Measurements from ENCODE around the gene LSM3. TPM values are rescaled to one million over a fixed set of nuclear protein-coding genes. Genes with fewer than 3 reads are reported as not detected.
A peak's percentile ranks its signal among the peaks of the same experiment; 100 is the strongest.

LSM3 gene
- total RNA-seq, 4 donors from 2014 or later = 10.0 to 14.1 (median 11.9) TPM

DNA sequence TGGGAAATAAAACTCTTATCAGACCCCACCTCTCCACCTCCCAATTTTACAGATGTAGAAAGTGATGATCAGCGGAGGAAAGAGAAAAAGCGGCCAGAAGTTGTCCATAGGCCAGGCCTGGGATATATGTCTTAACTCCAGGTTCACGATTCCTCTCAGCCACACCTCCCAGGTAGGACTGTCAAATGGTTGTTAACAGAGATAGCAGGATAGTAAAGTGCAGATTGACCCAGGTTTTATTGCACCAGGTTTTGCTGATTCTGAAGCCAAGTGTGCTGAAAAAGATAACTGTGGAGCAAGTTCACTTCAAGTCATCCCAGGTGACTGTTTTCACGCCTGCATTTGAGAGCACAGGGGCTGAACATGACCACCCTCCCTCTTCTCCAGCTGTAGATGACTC, 36.1 kb downstream of the LSM3 start:
- Histone ChIP-seq H3K9me3 (no peaks in the 10 kb centered on the region), H3K4me3 (no peak overlapping the region), H3K27me3 (no peaks in the 10 kb centered on the region), H3K36me3 (no peaks in the 10 kb centered on the region), H3K27ac (no peak overlapping the region), H3K4me1 (no peaks in the 10 kb centered on the region)
- no peak for DNase-seq
- intact Hi-C loops (cut with DNase I; ENCODE audit: low total_unique reads) = no loop called here
- TF ChIP-seq POLR2A (IDR thresholded peaks at IDR 0.05) = no peak
- TF ChIP-seq, protein P1, sequence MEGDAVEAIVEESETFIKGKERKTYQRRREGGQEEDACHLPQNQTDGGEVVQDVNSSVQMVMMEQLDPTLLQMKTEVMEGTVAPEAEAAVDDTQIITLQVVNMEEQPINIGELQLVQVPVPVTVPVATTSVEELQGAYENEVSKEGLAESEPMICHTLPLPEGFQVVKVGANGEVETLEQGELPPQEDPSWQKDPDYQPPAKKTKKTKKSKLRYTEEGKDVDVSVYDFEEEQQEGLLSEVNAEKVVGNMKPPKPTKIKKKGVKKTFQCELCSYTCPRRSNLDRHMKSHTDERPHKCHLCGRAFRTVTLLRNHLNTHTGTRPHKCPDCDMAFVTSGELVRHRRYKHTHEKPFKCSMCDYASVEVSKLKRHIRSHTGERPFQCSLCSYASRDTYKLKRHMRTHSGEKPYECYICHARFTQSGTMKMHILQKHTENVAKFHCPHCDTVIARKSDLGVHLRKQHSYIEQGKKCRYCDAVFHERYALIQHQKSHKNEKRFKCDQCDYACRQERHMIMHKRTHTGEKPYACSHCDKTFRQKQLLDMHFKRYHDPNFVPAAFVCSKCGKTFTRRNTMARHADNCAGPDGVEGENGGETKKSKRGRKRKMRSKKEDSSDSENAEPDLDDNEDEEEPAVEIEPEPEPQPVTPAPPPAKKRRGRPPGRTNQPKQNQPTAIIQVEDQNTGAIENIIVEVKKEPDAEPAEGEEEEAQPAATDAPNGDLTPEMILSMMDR (IDR thresholded peaks at IDR 0.05) = no peak

DNA sequence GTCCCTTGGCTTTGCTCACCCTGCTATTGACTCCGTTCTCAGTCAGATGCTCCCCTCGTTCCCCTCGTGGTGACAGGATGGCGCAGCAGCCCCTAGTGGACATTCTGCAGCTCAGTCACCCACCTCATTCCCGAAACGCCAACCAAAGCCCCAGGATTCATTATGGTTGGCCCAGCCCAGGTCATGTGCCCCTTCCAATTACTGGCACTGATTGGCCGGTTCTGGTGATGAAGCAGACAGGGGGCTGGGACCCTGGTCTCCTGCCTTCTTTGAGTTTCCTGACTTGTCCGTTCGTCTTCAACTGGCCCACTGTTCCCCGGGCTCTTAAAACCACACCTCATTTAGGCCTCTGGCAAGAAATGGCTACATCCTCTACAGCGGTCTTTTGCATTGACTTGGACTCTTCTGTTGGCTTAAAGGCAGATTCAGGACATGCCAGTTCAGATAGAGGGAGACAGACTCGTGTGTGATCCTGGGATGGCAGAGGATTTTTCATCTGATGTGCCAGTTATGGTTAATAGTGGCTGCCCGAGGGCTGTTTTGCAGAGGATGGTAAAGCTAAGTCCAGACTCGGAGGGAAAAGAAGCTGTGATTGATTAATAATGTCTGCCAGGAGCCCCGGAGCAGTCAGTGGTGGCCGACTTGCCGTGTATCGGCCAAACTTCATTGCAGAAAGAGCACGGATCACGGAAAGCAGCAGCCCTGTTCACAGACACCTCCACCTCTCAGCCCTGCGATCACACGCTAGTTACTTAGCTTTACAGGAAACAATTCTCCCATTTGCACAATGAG, 37.8 kb downstream of the LSM3 start:
- H3K9me3 ChIP-seq = no peaks in the 10 kb centered on the region
- no peaks in the 10 kb centered on the region for H3K36me3 ChIP-seq
- no peak for DNase-seq
- H3K4me3 ChIP-seq = peak overlapping the region in 1 of 2 donors; percentile 16
- no peaks in the 10 kb centered on the region for H3K27me3 ChIP-seq
- intact Hi-C loops (cut with DNase I; ENCODE audit: low total_unique reads) = no loop called here
- peak overlapping the region in 1 of 2 donors; percentile 61 for H3K27ac ChIP-seq
- no peaks in the 10 kb centered on the region for H3K4me1 ChIP-seq
- no peak for TF ChIP-seq POLR2A (IDR thresholded peaks at IDR 0.05)
- TF ChIP-seq, protein P1 (IDR thresholded peaks at IDR 0.05) = peak in 2 of 4 experiments; percentile 7 to 41

DNA sequence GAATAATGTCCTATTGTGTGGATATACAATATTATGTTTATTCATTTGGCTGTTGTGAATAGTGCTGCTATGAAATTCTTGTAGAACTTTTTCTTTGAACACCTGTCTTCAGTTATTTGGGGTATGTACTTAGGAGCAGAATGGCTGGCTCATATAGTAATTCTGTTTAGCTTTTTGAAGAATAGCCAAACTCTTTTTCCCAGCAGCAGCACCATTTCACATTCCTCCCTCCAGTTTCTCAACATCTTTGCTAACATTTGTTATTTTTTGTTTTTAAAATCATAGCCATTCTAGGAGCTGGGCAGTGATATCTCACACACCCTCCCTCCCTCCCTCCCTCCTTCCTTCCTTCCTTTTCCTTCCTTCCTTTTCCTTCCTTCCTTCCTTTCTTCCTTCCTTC, 39.7 kb downstream of the LSM3 start:
- TF ChIP-seq POLR2A (IDR thresholded peaks at IDR 0.05) = no peak
- TF ChIP-seq, protein P1 (IDR thresholded peaks at IDR 0.05) = no peak

DNA sequence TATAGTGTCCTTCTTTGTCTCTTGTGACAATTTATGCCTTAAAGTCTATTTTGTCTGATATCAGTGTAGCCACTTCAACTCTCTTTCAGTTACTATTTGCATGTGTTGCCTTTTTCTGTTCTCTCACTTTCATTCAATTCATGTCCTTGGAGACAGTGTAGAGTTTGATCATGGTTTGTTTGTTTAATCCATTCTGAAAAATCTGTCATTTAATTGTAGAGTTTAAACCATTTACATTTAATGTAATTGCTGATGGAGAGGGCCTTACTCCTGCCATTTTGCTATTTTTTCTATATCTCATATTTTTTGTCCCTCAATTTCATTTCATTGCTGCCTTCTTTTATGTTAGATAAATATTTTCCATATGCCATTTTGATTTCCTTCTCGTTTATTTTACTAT, 42.3 kb downstream of the LSM3 start:
- Histone ChIP-seq H3K27me3 (no peaks in the 10 kb centered on the region), H3K4me3 (no peak overlapping the region), H3K9me3 (no peaks in the 10 kb centered on the region), H3K36me3 (no peaks in the 10 kb centered on the region), H3K27ac (no peak overlapping the region), H3K4me1 (no peaks in the 10 kb centered on the region)
- DNase-seq = no peak
- TF ChIP-seq POLR2A (IDR thresholded peaks at IDR 0.05) = no peak
- TF ChIP-seq, protein P1 (IDR thresholded peaks at IDR 0.05) = no peak
- intact Hi-C loops (cut with DNase I; ENCODE audit: low total_unique reads) = no loop called here

More for the DNA sequence above, 39.7 kb downstream of the LSM3 start:
- intact Hi-C loops (cut with DNase I; ENCODE audit: low total_unique reads) = no loop called here
- DNase-seq = no peak
- Histone ChIP-seq H3K4me1 (no peaks in the 10 kb centered on the region), H3K9me3 (no peaks in the 10 kb centered on the region), H3K36me3 (no peaks in the 10 kb centered on the region), H3K27ac (no peak overlapping the region), H3K4me3 (no peak overlapping the region), H3K27me3 (no peaks in the 10 kb centered on the region)

DNA sequence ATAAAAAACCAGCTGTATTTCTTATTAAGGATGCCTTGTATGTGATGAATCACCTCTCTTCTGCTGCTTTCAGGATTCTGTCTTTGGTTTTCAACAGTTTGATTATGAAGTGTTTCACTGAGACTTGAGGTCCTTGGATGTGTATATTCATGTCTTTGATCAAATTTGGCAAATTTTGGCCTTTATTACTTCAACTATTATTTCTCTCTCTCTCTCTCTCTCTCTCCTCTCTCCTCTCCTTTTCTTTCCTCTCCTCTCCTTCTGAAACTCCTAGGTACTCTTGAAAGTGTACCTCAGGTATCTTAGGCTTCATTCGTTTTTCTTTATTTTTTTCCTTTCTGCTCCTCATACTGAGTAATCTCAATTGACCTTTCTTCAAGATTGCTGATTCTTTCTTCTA, 43.3 kb downstream of the LSM3 start:
- H3K36me3 ChIP-seq = no peaks in the 10 kb centered on the region
- no peaks in the 10 kb centered on the region for H3K27me3 ChIP-seq
- no peak for DNase-seq
- no peak overlapping the region for H3K4me3 ChIP-seq
- TF ChIP-seq, protein P1 (IDR thresholded peaks at IDR 0.05) = no peak
- TF ChIP-seq POLR2A (IDR thresholded peaks at IDR 0.05) = no peak
- intact Hi-C loops (cut with DNase I; ENCODE audit: low total_unique reads) = no loop called here
- H3K4me1 ChIP-seq = no peaks in the 10 kb centered on the region
- no peaks in the 10 kb centered on the region for H3K9me3 ChIP-seq
- H3K27ac ChIP-seq = no peak overlapping the region
